ENCODE data around the gene ABHD8.

ABHD8 gene

DNA sequence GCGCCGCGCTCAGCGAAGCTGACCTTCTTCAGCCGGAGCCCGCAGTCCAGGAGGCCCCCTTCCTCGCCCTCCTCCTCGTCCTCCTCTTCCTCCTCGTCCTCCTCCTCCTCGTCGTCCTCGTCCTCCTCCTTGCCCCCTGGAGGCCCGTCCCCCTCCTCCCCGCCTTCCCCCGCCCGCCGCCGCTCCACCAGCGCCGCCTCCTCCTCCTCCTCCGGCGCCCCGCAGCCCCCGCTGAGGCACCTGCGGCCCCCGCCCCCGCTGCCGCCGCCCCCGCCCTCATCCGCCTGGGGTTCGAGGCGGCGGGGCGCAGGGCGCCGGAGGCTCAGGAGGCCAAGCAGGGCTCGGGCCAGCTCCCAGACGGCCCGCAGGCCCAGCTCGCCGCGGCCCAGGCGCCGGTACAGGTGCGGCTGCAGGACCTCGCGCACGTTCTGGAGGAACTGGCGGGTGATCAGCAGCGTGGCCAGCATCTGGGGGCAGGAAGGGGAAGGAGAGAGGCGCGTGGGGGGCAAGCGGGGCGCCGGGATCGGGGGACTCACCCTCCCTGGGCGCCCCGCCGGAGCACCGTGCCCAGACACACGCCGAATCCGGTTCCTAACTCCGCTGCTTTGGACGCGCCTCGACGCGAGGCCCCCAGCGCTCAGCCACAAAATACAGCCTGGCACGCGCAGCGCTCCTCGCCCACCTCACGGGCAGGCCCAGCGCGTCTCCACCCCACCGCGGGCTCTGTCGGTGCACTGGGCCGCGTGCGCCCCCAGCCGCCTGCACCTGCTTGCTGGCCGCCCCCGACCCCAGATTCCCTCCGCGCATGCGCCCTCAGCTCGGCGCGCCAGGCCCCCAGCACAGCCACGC lies 25.5 kb upstream of the ABHD8 start:
- Mint-ChIP-seq H3K27ac (no peak overlapping the region), H3K4me1 (ENCODE audit: low read depth) (peaks cover 8% of the 10 kb centered on the region), H3K27me3 (ENCODE audit: low read depth) (peaks cover 11% of the 10 kb centered on the region), H3K36me3 (ENCODE audit: low read depth) (peaks cover 14% of the 10 kb centered on the region), H3K4me3 (peak overlapping the region; percentile 54), H3K9me3 (no peaks in the 10 kb centered on the region)
- DNase-seq (ENCODE audit: low spot score): no peak

DNA sequence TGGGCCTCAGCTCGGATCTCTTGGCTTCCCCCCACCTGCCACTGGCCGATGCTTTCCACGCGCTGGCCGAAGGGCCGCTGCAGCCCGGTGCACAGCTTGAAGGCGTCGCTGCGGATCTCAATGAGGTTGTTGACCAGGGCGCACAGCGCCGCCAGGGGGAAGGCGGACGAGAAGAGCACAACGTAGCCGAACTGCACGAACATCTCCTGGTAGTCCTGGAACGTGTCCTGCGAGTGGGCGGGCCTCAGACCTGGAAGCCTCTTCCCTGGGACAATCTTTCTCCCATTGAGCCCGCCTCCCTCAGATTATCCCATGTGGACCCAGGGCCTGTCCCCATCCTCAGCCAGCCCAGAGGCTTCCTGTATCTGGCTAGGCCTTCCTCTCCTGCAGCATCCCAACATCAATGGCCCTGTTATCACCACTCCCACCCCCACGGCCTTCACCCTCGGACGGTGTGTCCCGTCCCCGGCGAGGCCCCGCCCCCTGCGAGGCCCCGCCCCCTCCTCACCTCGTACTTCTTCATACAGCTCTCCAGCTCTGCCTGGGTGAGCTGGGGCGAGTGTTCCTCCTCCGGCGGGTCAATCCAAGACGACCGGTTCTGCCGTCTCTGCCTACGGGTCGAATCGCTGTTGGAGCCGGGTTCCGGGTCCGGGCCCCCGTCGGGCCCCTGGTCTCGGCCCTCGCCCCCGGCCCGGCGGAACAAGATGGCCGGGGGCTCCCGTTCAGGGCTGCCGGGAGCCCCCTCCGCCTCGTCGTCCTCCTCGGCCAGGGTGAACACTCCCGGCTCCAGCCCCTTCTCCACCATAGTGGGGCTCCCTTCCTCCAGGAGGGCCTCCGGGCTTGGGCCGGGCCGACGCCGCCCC lies 24.7 kb upstream of the ABHD8 start:
- Mint-ChIP-seq H3K4me1 (ENCODE audit: low read depth) (peaks cover 4% of the 10 kb centered on the region), H3K27me3 (ENCODE audit: low read depth) (peaks cover 11% of the 10 kb centered on the region), H3K4me3 (peak overlapping the region; percentile 59), H3K27ac (no peak overlapping the region), H3K9me3 (no peaks in the 10 kb centered on the region), H3K36me3 (ENCODE audit: low read depth) (peaks cover 14% of the 10 kb centered on the region)
- DNase-seq (ENCODE audit: low spot score): no peak

DNA sequence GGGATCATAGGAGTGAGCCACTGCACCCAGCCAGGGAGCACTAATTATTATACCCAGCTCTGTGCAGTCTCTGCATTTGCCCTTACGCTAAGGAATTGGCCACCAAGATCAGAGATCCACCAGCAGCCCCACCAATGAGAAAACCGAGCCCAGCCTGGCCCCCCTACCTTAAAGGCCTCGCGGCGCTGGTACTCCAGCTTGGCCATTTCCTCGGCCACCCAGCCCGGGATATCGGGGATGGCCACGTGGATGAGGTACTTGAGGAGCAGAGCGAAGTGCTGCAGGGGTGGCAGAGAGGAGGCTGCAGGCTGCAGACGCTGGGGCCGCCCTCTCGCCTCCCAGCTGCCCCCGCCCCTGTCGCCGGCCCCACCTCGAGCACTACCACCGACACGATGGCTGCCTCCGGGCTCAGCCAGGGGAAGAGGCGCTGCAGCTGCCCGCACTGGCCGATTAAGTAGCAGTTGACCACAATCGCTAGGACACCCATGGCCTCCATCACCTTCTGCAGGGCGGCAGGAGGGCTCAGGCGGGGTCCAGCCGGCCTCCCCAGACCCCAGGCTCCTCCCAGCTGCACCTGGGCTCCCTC lies 23.9 kb upstream of the ABHD8 start:
- Mint-ChIP-seq H3K4me3 (no peak overlapping the region), H3K9me3 (no peaks in the 10 kb centered on the region), H3K27me3 (ENCODE audit: low read depth) (peaks cover 11% of the 10 kb centered on the region), H3K27ac (no peak overlapping the region), H3K36me3 (ENCODE audit: low read depth) (peaks cover 17% of the 10 kb centered on the region), H3K4me1 (ENCODE audit: low read depth) (no peaks in the 10 kb centered on the region)
- DNase-seq (ENCODE audit: low spot score): no peak

DNA sequence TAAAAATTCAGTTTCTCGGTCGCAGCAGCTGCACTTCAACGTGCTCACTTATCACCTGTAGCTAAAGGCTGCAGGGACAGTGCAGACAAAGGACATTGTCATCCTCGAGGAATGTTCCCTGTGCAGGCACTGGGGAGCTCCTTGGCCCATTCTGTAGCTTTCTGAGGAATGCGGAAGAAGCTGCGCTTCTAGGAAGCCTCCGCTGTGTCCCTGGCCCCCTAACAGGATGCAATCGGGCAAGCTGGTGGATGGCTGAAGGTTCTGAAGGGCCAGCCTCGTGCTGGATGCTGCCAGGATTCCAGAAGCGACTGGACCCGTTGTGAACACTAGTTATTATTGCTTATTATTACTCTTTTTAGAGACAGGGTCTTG lies 23.4 kb upstream of the ABHD8 start:
- Mint-ChIP-seq H3K4me3 (no peak overlapping the region), H3K9me3 (no peaks in the 10 kb centered on the region), H3K36me3 (ENCODE audit: low read depth) (peaks cover 18% of the 10 kb centered on the region), H3K4me1 (ENCODE audit: low read depth) (no peaks in the 10 kb centered on the region), H3K27me3 (ENCODE audit: low read depth) (peaks cover 11% of the 10 kb centered on the region), H3K27ac (no peak overlapping the region)
- DNase-seq (ENCODE audit: low spot score): no peak

GRCh38 chr19:17325881-17326594 lies 22.8 kb upstream of the ABHD8 start:
- Mint-ChIP-seq H3K9me3 (no peaks in the 10 kb centered on the region), H3K36me3 (ENCODE audit: low read depth) (peaks cover 18% of the 10 kb centered on the region), H3K27me3 (ENCODE audit: low read depth) (peaks cover 11% of the 10 kb centered on the region), H3K4me1 (ENCODE audit: low read depth) (no peaks in the 10 kb centered on the region), H3K27ac (no peak overlapping the region), H3K4me3 (no peak overlapping the region)
- no peak for DNase-seq (ENCODE audit: low spot score)

DNA sequence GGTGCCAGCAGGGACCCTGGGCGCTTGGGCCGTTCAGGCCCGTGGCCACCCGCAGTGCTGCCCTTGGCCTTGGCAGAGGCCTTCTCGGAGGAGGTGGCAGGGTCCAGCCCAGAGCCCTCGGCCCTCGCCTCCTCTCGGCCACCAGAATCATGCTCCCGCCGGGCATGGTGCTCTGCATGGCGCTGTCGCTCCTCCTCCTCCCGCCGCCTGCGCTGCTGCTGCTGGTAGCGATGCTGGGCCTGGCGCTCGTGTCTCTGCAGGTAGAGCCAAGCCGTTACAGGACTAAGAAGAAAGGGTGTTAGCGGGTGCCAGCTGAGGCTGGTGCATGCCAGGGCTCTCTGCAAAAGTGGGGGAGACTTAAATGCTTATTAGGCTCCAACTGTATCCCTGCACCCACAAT lies 21.9 kb upstream of the ABHD8 start:
- Mint-ChIP-seq H3K36me3 (ENCODE audit: low read depth) (peaks cover 14% of the 10 kb centered on the region), H3K27me3 (ENCODE audit: low read depth) (peaks cover 5% of the 10 kb centered on the region), H3K9me3 (no peaks in the 10 kb centered on the region), H3K4me3 (no peak overlapping the region), H3K4me1 (ENCODE audit: low read depth) (no peaks in the 10 kb centered on the region), H3K27ac (no peak overlapping the region)
- no peak for DNase-seq (ENCODE audit: low spot score)

DNA sequence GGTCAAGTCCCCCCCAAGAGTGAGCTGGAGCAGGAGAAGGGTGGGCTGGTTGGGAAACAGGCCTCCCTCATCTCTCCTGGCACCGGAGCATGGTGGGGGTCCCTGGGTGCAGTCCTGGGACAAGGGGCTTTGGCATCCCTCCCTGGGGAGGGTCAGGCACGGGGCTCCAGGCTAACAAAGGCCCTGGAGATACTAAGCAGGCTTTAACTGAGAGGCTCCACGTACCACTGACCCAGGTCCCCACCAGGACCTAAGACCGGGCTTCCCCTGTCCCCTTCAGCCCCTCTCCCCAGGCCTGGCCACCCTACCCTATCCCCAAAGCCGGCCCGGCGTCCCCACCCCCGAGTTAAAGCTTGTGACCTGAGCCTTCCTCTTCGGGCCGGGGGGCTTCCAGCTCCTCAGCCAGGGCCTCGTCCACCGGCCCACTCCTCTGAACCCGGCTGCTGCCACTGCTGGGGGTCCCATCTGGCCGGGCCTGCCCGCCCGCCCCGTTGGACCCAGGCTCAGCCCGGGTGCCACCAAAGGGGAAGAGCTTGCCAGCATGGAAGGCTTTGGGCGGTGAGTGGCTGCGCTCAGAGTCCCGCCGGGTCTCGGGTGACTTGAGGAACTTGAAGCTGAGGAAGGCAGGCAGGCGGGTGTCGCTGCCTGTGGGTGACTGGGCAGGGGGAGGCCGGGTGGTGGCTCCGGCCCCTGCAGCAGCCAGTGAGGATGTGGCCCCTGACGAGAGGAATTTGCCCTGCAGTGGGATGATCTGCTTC lies 21.3 kb upstream of the ABHD8 start:
- no peaks in the 10 kb centered on the region for H3K27me3 Mint-ChIP-seq (ENCODE audit: low read depth)
- peaks cover 16% of the 10 kb centered on the region for H3K36me3 Mint-ChIP-seq (ENCODE audit: low read depth)
- DNase-seq (ENCODE audit: low spot score): no peak
- H3K9me3 Mint-ChIP-seq: no peaks in the 10 kb centered on the region
- no peaks in the 10 kb centered on the region for H3K4me1 Mint-ChIP-seq (ENCODE audit: low read depth)
- H3K27ac Mint-ChIP-seq: no peak overlapping the region
- H3K4me3 Mint-ChIP-seq: no peak overlapping the region

DNA sequence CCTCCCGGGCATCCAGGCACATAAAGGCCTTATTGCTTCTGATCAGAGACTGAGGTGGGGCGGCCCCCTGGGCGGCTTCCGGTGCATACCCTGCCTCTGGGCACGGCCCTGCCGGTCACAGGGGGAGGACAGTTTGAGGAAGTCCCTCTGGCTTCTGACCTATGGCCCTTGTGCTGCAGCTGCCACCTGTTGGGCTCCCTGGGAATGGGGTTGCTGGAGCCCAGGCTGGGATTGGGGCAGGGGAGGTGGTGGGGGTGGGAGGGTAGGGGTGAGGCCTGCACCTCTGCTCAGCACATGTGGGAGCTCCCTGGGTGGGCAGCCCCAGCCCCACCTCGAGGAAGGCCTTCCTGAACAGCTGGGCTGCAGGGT lies 20.7 kb upstream of the ABHD8 start:
- Mint-ChIP-seq H3K36me3 (ENCODE audit: low read depth) (peaks cover 20% of the 10 kb centered on the region), H3K4me1 (ENCODE audit: low read depth) (no peaks in the 10 kb centered on the region), H3K4me3 (no peak overlapping the region), H3K27me3 (ENCODE audit: low read depth) (no peaks in the 10 kb centered on the region), H3K27ac (no peak overlapping the region), H3K9me3 (no peaks in the 10 kb centered on the region)
- DNase-seq (ENCODE audit: low spot score): no peak

- Mint-ChIP-seq H3K36me3 (ENCODE audit: low read depth) (peaks cover 20% of the 10 kb centered on the region), H3K9me3 (no peaks in the 10 kb centered on the region), H3K4me3 (no peak overlapping the region), H3K27ac (no peak overlapping the region), H3K4me1 (ENCODE audit: low read depth) (no peaks in the 10 kb centered on the region), H3K27me3 (ENCODE audit: low read depth) (no peaks in the 10 kb centered on the region)
- DNase-seq (ENCODE audit: low spot score): no peak
These were observed 20.2 kb upstream of the ABHD8 start for GRCh38 chr19:17323300-17323963.

GRCh38 chr19:17322854-17323253 lies 19.6 kb upstream of the ABHD8 start:
- no peak overlapping the region for H3K4me3 Mint-ChIP-seq
- DNase-seq (ENCODE audit: low spot score): no peak
- H3K9me3 Mint-ChIP-seq: no peaks in the 10 kb centered on the region
- no peak overlapping the region for H3K27ac Mint-ChIP-seq
- H3K36me3 Mint-ChIP-seq (ENCODE audit: low read depth): peaks cover 20% of the 10 kb centered on the region
- no peaks in the 10 kb centered on the region for H3K4me1 Mint-ChIP-seq (ENCODE audit: low read depth)
- no peaks in the 10 kb centered on the region for H3K27me3 Mint-ChIP-seq (ENCODE audit: low read depth)

DNA sequence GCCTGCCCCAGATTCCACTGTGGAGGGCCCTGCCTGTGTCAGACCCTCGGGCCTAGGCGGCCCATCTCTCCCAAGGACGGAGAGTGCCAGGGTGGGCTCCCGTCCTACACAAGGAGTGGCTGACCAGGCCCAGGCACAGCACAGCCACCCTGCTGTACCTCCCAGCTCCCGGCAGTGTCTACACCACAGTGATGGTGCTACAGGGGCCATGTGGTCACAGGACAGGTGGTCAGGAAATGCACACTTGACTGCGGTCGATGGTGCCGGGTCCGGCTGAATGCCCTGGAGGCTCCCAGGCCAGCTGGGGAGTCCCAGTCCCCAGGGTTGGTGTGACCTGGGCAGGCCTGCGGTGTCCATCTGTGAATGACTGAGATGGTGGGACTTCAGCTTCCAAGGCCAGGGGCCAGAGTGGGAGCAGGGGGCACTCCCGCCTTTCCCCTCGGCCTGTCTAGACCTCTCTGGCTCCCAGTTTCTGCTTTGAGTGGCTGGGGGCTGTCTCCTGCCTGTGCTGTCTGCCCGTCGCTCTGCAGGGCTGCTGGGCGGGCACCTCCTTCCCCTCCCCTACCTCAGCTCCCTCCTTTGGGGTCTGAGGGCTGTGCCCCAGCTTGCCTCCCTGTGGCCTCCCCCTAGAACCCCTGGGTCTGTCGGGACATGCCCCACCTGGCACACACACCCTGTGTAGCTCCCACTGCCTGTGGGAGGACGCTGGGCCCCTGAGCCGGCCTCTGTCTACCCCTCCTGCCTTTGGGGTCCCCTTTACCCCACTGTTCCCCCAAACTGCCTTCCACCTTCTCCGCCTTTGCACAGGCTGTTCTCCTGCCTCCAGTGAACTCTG lies 18.6 kb upstream of the ABHD8 start:
- no peaks in the 10 kb centered on the region for H3K27me3 Mint-ChIP-seq (ENCODE audit: low read depth)
- peaks cover 20% of the 10 kb centered on the region for H3K36me3 Mint-ChIP-seq (ENCODE audit: low read depth)
- no peak overlapping the region for H3K4me3 Mint-ChIP-seq
- H3K9me3 Mint-ChIP-seq: no peaks in the 10 kb centered on the region
- no peaks in the 10 kb centered on the region for H3K4me1 Mint-ChIP-seq (ENCODE audit: low read depth)
- DNase-seq (ENCODE audit: low spot score): no peak
- no peak overlapping the region for H3K27ac Mint-ChIP-seq

- Mint-ChIP-seq H3K4me3 (no peak overlapping the region), H3K36me3 (ENCODE audit: low read depth) (peaks cover 28% of the 10 kb centered on the region), H3K27me3 (ENCODE audit: low read depth) (no peaks in the 10 kb centered on the region), H3K27ac (no peak overlapping the region), H3K4me1 (ENCODE audit: low read depth) (no peaks in the 10 kb centered on the region), H3K9me3 (no peaks in the 10 kb centered on the region)
- DNase-seq (ENCODE audit: low spot score): no peak
These were observed 17.2 kb upstream of the ABHD8 start for GRCh38 chr19:17320435-17320834.

Data from T-helper 2 cell treated with Interferon-gamma antibody and Interleukin-4, amounts not matched to agents 5 μg/mL and 100 μg/mL, for 36 hours (primary cell).